HCT116 (cell line): Measurements from ENCODE around the gene NFASC. TPM values are rescaled to one million over a fixed set of nuclear protein-coding genes. Genes with fewer than 3 reads are reported as not detected.

Experiments
- ATAC-seq: fragments of 200-7000 bp; cut with Tn5 transposase; 2 replicates; pipeline ENCODE4 v1.9.1; 2020; ENCODE audit warnings: mild to moderate bottlenecking, moderate library complexity
- BruUV-seq: library from RNA; stranded (reverse); fragments of 400-500 nt; replicated peaks from 2 replicates; lab custom pipeline; 2021; lab: Mats Ljungman, UMichigan
- CTCF ChIA-PET: fragments of 300-600 bp; sonication (Branson Sonifier 250); formaldehyde crosslinking; loops from one replicate; lab custom pipeline; 2021; ENCODE audit warnings: antibody characterized with exemption; lab: Charles Lee
- POLR2A ChIA-PET: fragments of 300-600, 350-600 bp; sonication (Branson Sonifier 250); formaldehyde crosslinking; loops from one replicate; lab custom pipeline; 2021; ENCODE audit warnings: antibody characterized with exemption; lab: Charles Lee
- RAD21 ChIA-PET, 2 experiments: fragments of 300-600 bp; sonication (Branson Sonifier 250); formaldehyde crosslinking; loops; one replicate each; lab custom pipeline; 2023; ENCODE audit warnings: low total read pairs in 2 of 2; ENCODE audit not compliant: uncharacterized antibody in 2 of 2, unreplicated experiment in 2 of 2, low non-redundant PET in 1 of 2; lab: Charles Lee
- DNase-seq: peaks from one replicate; pipeline ENCODE4 v3.0.0-alpha.2; 2010; ENCODE audit warnings: low read depth, low spot score
- H2AFZ ChIP-seq: fragments of 200-600 bp; shearing (Covaris generic), sonication (generic); 2 replicates; pipeline ENCODE4 v1.6.1; 2017; ENCODE audit warnings: low read depth, mixed run types, mixed read lengths, antibody characterized with exemption, low read length; ENCODE audit not compliant: poor library complexity, severe bottlenecking
- H3K27ac ChIP-seq: 2 replicates; pipeline ENCODE4 v1.5.1; 2012; ENCODE audit warnings: low read depth, low read length
- H3K27me3 ChIP-seq: fragments of 200-600 bp; sonication (generic); 2 replicates; pipeline ENCODE4 v1.6.1; 2016; ENCODE audit warnings: mixed run types, low read length, mixed read lengths; ENCODE audit not compliant: insufficient read depth
- H3K36me3 ChIP-seq, 2 experiments: fragments of 200-500 bp in 1 of 2; fragments of 200-600 bp in 1 of 2; sonication (Bioruptor generic) in 1 of 2; sonication (generic) in 1 of 2; 2 replicates each; pipeline versions ENCODE4 v1.5.1 to v1.6.1; 2014 to 2016; ENCODE audit warnings: low read length in 2 of 2, inconsistent platforms in 1 of 2, mixed read lengths in 1 of 2, mixed run types in 1 of 2; ENCODE audit not compliant: insufficient read depth in 2 of 2, control insufficient read depth in 1 of 2
- H3K4me1 ChIP-seq, 2 experiments: fragments of 200-600 bp in 1 of 2; sonication (generic) in 1 of 2; 2 replicates each; pipeline versions ENCODE4 v1.5.1 to v1.6.1; 2012 to 2017; ENCODE audit warnings: low read length in 2 of 2, inconsistent platforms in 1 of 2, mild to moderate bottlenecking in 1 of 2, mixed read lengths in 1 of 2, mixed run types in 1 of 2, moderate library complexity in 1 of 2; ENCODE audit not compliant: insufficient read depth in 2 of 2, control insufficient read depth in 1 of 2
- H3K4me2 ChIP-seq: fragments of 200-600 bp; sonication (generic); 2 replicates; pipeline ENCODE4 v1.6.1; 2017; ENCODE audit warnings: mixed run types, low read length, mixed read lengths
- H3K4me3 ChIP-seq, 2 experiments: fragments of 200-600 bp in 1 of 2; sonication (generic) in 1 of 2; replicated peaks in 1 of 2; 2 replicates each; pipeline ENCODE4 v1.5.1; 2011 to 2016; ENCODE audit warnings: low read length in 2 of 2, control low read depth in 1 of 2, low read depth in 1 of 2, mild to moderate bottlenecking in 1 of 2, mixed read lengths in 1 of 2, mixed run types in 1 of 2
- H3K79me2 ChIP-seq: fragments of 200-600 bp; sonication (generic); 2 replicates; pipeline ENCODE4 v1.6.1; 2017; ENCODE audit warnings: mild to moderate bottlenecking, mixed run types, low read length, moderate library complexity, mixed read lengths; ENCODE audit not compliant: insufficient read depth
- H3K9ac ChIP-seq: fragments of 200-600 bp; sonication (generic); 2 replicates; pipeline ENCODE4 v1.6.1; 2016; ENCODE audit warnings: low read length, mixed read lengths
- H3K9me2 ChIP-seq: fragments of 200-600 bp; sonication (generic), shearing (Covaris generic); 2 replicates; pipeline ENCODE4 v1.6.1; 2017; ENCODE audit warnings: mixed run types, mild to moderate bottlenecking, moderate library complexity; ENCODE audit not compliant: insufficient read depth
- H3K9me3 ChIP-seq, 2 experiments: fragments of 200-500 bp in 1 of 2; fragments of 200-600 bp in 1 of 2; sonication (Bioruptor generic) in 1 of 2; sonication (generic) in 1 of 2; 2 replicates each; pipeline ENCODE4 v1.6.1; 2014 to 2017; ENCODE audit warnings: low read length in 2 of 2, mixed read lengths in 2 of 2, inconsistent platforms in 1 of 2, low read depth in 1 of 2, mild to moderate bottlenecking in 1 of 2, mixed run types in 1 of 2, moderate library complexity in 1 of 2; ENCODE audit not compliant: control insufficient read depth in 1 of 2, insufficient read depth in 1 of 2
- H4K20me1 ChIP-seq: fragments of 200-600 bp; sonication (generic), shearing (Covaris generic); 2 replicates; pipeline ENCODE4 v1.6.1; 2017; ENCODE audit warnings: mixed run types, mild to moderate bottlenecking, moderate library complexity; ENCODE audit not compliant: insufficient read depth
- CBX3 ChIP-seq: IDR thresholded peaks from 2 replicates; pipeline ENCODE4 v1.6.1; 2012; ENCODE audit warnings: low read depth
- CTCF ChIP-seq, 3 experiments: fragments of 200-600 bp in 1 of 3; sonication (generic) in 1 of 3; IDR thresholded peaks in 2 of 3; conservative IDR thresholded peaks in 1 of 3; 2 replicates each; pipeline ENCODE4 v1.5.1; 2012 to 2017; ENCODE audit warnings: low read depth in 2 of 3, low read length in 2 of 3, antibody characterized with exemption in 1 of 3, borderline replicate concordance in 1 of 3, control low read depth in 1 of 3, mild to moderate bottlenecking in 1 of 3, mixed read lengths in 1 of 3, mixed run types in 1 of 3, moderate library complexity in 1 of 3; ENCODE audit not compliant: insufficient read depth in 1 of 3
- ELF1 ChIP-seq: IDR thresholded peaks from 2 replicates; pipeline ENCODE4 v1.6.1; 2012; ENCODE audit warnings: low read depth, borderline replicate concordance
- EZH2 ChIP-seq: fragments of 200-600 bp; sonication (generic); IDR thresholded peaks from 2 replicates; pipeline ENCODE4 v1.6.1; 2017; ENCODE audit warnings: antibody characterized with exemption, mixed run types
- FOSL1 ChIP-seq: IDR thresholded peaks from 2 replicates; pipeline ENCODE4 v1.6.1; 2012; ENCODE audit warnings: low read depth
- MAX ChIP-seq: IDR thresholded peaks from 2 replicates; pipeline ENCODE4 v1.6.1; 2012
- POLR2A ChIP-seq: IDR thresholded peaks from 2 replicates; pipeline ENCODE4 v1.7.0; 2011; ENCODE audit warnings: borderline replicate concordance; ENCODE audit not compliant: insufficient read depth, insufficient read length; ENCODE audit errors: extremely low read depth
- POLR2AphosphoS5 ChIP-seq: IDR thresholded peaks from 2 replicates; pipeline ENCODE4 v1.6.1; 2011; ENCODE audit warnings: mild to moderate bottlenecking, low read depth, low read length, moderate library complexity
- RAD21 ChIP-seq: IDR thresholded peaks from 2 replicates; pipeline ENCODE4 v1.6.1; 2012; ENCODE audit warnings: low read depth, mild to moderate bottlenecking
- REST ChIP-seq: IDR thresholded peaks from 2 replicates; pipeline ENCODE4 v1.6.1; 2012; ENCODE audit warnings: low read depth
- SIN3A ChIP-seq: IDR thresholded peaks from 2 replicates; pipeline ENCODE4 v1.6.1; 2012; ENCODE audit warnings: low read depth
- SP1 ChIP-seq: IDR thresholded peaks from 2 replicates; pipeline ENCODE4 v1.6.1; 2012; ENCODE audit warnings: low read depth
- SRF ChIP-seq: IDR thresholded peaks from 2 replicates; pipeline ENCODE4 v1.6.1; 2012; ENCODE audit warnings: low read depth
- TCF7L2 ChIP-seq: IDR thresholded peaks from 2 replicates; pipeline ENCODE4 v1.7.0; 2011; ENCODE audit warnings: borderline replicate concordance, inconsistent platforms; ENCODE audit not compliant: insufficient read depth, insufficient read length; ENCODE audit errors: extremely low read depth
- ZFX ChIP-seq: fragments of 450-650 bp; IDR thresholded peaks from 2 replicates; pipeline ENCODE4 v1.6.1; 2017
- intact Hi-C: fragments of 100-400 bp; cut with micrococcal nuclease; formaldehyde crosslinking; loops from 2 replicates; pipeline ENCODE4 v1.10.0; 2022
- total RNA-seq: library from RNA; stranded (reverse); gene quantifications from one replicate; pipeline ENCODE4 v1.2.1, GENCODE V29; 2021; ENCODE audit not compliant: unreplicated experiment

The NFASC gene
- total RNA-seq, 1 experiment from 2014 or later, result 0.57 TPM

- RAD21 ChIA-PET, result no interaction called here
- Histone ChIP-seq H3K9me3 (no peaks in the 10 kb centered on the region), H3K79me2 (no peaks in the 10 kb centered on the region), H3K36me3 (no peaks in the 10 kb centered on the region), H2AFZ (no peak overlapping the region), H3K4me3 (no peak overlapping the region), H3K9me2 (no peaks in the 10 kb centered on the region), H3K4me2 (no peak overlapping the region), H3K27ac (no peak overlapping the region), H3K4me1 (no peaks in the 10 kb centered on the region), H3K9ac (no peak overlapping the region), H4K20me1 (no peaks in the 10 kb centered on the region), H3K27me3 (no peaks in the 10 kb centered on the region)
- DNase-seq (no peak), ATAC-seq (no peak)
- intact Hi-C loops, result no loop called here
- TF ChIP-seq ELF1, result no peak
- no TSS peak for BruUV-seq
- POLR2A ChIA-PET, result no interaction called here
- CTCF ChIA-PET, result interaction anchor here (1.3 kb wide), 1 partner anchor 14 kb away, joined by 3 read pairs; no protein-coding TSS in a partner anchor
These were observed 132.9 kb downstream of the NFASC start for GRCh38 chr1:205003358-205004131.

- ATAC-seq (no peak), DNase-seq (no peak)
- no TSS peak for BruUV-seq
- ChIA-PET RAD21 (no interaction called here), POLR2A (no interaction called here), CTCF (no interaction called here)
- Histone ChIP-seq H3K4me3 (no peak overlapping the region), H3K4me2 (no peak overlapping the region), H3K9me2 (no peaks in the 10 kb centered on the region), H3K4me1 (no peaks in the 10 kb centered on the region), H4K20me1 (no peaks in the 10 kb centered on the region), H3K36me3 (no peaks in the 10 kb centered on the region), H3K9me3 (no peaks in the 10 kb centered on the region), H3K9ac (no peak overlapping the region), H3K27ac (no peak overlapping the region), H3K27me3 (no peaks in the 10 kb centered on the region), H2AFZ (no peak overlapping the region), H3K79me2 (no peaks in the 10 kb centered on the region)
- intact Hi-C loops, result no loop called here
- TF ChIP-seq TCF7L2 (no peak), POLR2AphosphoS5 (no peak), EZH2 (no peak), REST (no peak), ZFX (no peak), CBX3 (no peak), POLR2A (no peak), FOSL1 (no peak), SRF (no peak), RAD21 (no peak), SP1 (no peak), MAX (no peak), CTCF (IDR thresholded peaks at IDR 0.05 in 2 of 3, conservative IDR thresholded peaks at IDR 0.05 in 1 of 3; ENCODE audit: borderline replicate concordance in 1 of 3, insufficient read depth in 1 of 3, low read depth in 2 of 3, low read length in 2 of 3) (no peak), SIN3A (no peak)
These were observed 133.7 kb downstream of the NFASC start for GRCh38 chr1:205004351-205004750.
